CD1c-positive myeloid dendritic cell (primary cell): ENCODE data around the gene TRNP1.
A peak's percentile ranks its signal among the peaks of the same experiment; 100 is the strongest.

Experiments used
- DNase-seq: peaks from one replicate; pipeline ENCODE4 v3.0.0-alpha.2; 2016; ENCODE audit errors: extremely low spot score

The TRNP1 gene

GRCh38 chr1:27026621-27027574 lies 33.4 kb downstream of the TRNP1 start:
- no peak for DNase-seq

DNA sequence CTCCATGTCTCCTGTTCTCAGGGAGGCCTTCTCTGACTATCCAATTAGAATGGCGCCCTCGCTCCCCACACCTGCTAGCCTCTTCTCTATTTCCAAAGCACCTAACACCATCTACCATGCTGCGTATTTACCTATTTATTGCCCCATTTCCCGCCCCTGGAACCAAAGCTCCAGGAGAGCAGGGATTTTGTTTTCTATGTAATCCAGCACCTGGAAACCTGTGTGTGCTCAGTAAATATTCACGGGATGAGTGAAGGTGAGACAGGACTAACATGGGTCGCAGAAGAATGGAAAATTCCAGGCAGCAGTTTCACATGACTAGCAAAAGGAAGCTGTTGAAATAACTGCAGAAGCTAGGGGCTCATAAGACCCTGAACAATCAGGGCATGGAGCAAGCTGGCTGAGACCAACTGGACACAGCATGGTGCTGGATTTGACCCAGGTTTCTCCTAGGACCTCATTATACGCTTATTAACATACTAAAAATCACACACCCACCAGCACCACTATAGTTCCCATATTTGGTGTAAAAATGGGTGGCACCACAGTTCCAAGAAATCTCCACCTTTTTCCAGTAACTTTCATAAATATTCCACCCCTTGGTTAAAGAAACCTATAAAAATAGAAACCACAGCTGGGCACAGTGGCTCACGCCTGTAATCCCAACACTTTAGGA lies 34.2 kb downstream of the TRNP1 start:
- DNase-seq = peak; percentile 65

GRCh38 chr1:27029517-27029916 lies 36.0 kb downstream of the TRNP1 start:
- peak; percentile 19 for DNase-seq

GRCh38 chr1:27031235-27032118 lies 38.0 kb downstream of the TRNP1 start:
- DNase-seq = peak; percentile 12

- no peak for DNase-seq
Measured at GRCh38 chr1:27032119-27032461, 38.6 kb downstream of the TRNP1 start.

- DNase-seq = no peak
Measured at GRCh38 chr1:27033043-27033746, 39.7 kb downstream of the TRNP1 start.

DNA sequence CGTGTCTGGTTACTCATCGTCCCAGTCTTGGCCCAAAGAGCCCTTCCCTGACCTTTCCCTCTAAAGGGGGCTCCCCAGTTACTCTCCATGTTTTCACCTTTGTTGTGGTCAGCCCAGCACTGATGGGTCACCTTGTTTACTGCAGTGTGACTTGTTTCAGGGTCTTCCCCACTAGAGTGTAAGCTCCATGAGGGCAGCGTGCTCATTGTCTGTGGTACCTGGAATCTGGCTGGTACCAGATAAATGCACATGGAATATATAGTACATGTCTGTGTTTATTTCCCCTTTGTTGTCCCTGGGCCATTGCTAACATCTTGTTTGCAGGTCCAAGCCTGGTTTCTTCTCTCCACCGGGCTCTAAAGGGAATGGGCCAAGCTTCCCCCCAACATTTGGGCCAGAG lies 41.9 kb downstream of the TRNP1 start:
- no peak for DNase-seq

GRCh38 chr1:27036718-27037117 lies 43.2 kb downstream of the TRNP1 start:
- DNase-seq = no peak

DNA sequence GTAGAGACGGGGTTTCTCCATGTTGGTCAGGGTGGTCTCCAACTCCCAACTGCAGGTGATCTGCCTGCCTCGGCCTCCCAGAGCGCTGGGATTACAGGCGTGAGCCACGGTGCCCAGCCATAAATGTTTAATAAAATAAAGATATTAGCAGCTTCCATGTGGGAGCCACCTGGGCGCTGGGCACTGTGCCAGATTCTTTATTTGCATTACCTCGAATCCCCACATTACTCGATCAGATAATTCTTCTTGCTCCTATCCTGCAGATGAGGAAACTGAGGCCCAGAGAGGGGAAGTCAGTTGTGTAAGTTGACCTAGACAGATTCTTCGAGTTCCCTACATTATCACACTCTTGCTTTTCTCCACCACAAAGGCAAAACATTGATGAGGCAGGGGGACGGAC lies 44.0 kb downstream of the TRNP1 start:
- no peak for DNase-seq

GRCh38 chr1:27038020-27038419 lies 44.5 kb downstream of the TRNP1 start:
- no peak for DNase-seq

DNA sequence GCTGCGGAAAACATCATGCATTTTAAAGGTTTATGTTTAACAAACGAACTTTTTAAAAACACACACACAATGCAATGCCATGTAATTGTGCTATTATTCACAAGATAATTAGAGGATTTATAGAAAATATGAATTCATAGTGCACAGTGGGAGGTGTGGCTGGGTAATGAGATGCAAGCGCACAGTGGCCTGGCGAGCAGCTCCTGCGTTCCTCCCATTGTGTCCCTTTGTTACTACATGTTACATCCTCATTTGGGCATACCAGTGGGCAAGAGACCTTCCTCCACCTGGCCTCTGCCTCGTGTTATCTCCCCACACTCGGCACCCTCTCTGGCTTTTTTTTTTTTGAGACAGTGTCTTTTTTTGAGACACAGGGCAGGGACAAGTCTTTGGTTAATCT lies 49.2 kb downstream of the TRNP1 start:
- no peak for DNase-seq

GRCh38 chr1:27044613-27045151 lies 51.2 kb downstream of the TRNP1 start:
- peak; percentile 94 for DNase-seq

DNA sequence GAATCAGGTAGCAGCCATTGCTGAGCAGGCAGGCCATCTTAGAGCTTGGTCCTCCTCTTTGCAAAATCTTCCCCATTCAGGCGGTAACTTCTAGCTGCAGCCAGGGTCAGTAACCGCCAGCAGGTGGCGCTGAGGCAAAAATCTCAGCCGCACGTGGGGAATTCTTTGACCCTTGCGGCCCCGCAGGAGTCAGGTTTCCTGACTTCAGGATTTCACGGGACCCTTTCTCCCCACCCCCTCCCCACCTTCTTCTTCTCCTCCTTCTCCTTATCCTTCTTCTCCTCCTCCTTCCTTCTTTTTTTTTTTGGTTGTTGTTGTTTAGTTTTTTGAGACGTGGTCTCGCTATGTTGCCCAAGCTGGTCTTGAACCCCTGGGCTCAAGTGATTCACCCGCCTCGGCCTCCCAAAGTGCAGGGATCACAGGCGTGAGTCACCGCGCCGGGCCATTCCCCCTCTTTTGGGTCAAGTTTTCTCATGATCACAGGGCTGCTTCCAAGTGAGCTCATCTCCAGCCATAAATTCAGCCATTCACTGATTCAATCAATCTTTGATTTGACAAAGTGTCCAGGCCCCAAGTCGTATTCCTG lies 52.6 kb downstream of the TRNP1 start:
- peak; percentile 74 for DNase-seq

DNA sequence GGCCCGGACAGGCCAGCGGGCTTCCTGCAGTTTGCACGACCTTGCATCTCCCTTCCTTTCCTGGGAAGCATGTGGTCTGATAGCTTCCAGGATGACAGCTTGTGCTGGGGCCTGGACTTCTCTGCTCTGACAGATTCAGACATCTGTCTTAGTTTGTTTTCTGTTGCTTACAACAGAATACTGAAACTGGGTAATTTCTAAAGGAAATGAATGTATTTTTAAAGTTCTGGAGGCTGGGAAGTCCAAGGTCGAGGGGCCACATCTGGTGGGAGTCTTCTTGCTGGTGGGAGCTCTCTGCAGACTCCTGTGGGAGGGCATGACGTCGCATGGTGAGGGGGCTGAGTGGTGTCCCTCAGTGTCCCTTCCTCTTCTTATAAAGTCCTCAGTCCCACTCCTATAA lies 54.4 kb downstream of the TRNP1 start:
- no peak for DNase-seq

DNA sequence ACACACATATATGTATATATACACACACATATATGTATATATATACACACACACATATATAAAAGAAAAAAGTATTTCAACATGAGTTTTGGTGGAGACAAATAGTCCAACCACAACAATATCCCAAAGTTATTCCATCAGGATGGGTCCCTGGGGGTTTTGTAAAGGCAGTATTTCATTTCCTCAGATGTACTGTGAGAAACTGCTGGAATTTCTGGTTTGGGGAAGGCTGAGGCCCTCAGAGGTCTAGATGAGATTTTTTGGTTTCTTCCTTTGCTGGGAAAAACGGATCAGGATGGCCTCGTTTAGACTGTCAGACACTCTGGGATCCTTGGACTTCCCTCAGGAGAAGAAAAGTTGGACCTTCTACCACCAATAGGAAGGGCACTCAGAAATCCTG lies 55.6 kb downstream of the TRNP1 start:
- DNase-seq = no peak

GRCh38 chr1:27049607-27050006 lies 56.1 kb downstream of the TRNP1 start:
- no peak for DNase-seq
